GM12801 (cell line): ENCODE results near the gene NELFE.

Experiments used
- CTCF ChIP-seq: IDR thresholded peaks from one replicate; pipeline ENCODE4 v1.5.1; 2011; ENCODE audit warnings: control low read depth; ENCODE audit not compliant: insufficient read length; ENCODE audit errors: extremely low read depth

Gene NELFE

GRCh38 chr6:31935823-31936222, 22.9 kb downstream of the NELFE start:
- TF ChIP-seq CTCF, result no peak

- TF ChIP-seq CTCF, result no peak
Measured at GRCh38 chr6:31935021-31935420, 23.8 kb downstream of the NELFE start.

- no peak for TF ChIP-seq CTCF
Measured at GRCh38 chr6:31933537-31933936, 25.2 kb downstream of the NELFE start.

GRCh38 chr6:31930962-31931361, 27.8 kb downstream of the NELFE start:
- TF ChIP-seq CTCF, result no peak

- TF ChIP-seq CTCF, result no peak
Measured at GRCh38 chr6:31928672-31928939, 30.2 kb downstream of the NELFE start.

GRCh38 chr6:31927863-31928671, 30.7 kb downstream of the NELFE start:
- TF ChIP-seq CTCF, result no peak

- TF ChIP-seq CTCF, result no peak
Measured at GRCh38 chr6:31927242-31927862, 31.4 kb downstream of the NELFE start, which contains the start of gene C2. Gene C2 (plus strand): TSS chr6:31927717. CDS start chr6:31927753, 36 bp downstream.
